CD4-positive, alpha-beta T cell treated with Interleukin-10 for 1 hour (primary cell): Measurements from ENCODE around the gene COL5A2.

Experiments used
- DNase-seq: peaks from one replicate; pipeline ENCODE4 v3.0.0-alpha.2; 2020

Gene COL5A2

DNA sequence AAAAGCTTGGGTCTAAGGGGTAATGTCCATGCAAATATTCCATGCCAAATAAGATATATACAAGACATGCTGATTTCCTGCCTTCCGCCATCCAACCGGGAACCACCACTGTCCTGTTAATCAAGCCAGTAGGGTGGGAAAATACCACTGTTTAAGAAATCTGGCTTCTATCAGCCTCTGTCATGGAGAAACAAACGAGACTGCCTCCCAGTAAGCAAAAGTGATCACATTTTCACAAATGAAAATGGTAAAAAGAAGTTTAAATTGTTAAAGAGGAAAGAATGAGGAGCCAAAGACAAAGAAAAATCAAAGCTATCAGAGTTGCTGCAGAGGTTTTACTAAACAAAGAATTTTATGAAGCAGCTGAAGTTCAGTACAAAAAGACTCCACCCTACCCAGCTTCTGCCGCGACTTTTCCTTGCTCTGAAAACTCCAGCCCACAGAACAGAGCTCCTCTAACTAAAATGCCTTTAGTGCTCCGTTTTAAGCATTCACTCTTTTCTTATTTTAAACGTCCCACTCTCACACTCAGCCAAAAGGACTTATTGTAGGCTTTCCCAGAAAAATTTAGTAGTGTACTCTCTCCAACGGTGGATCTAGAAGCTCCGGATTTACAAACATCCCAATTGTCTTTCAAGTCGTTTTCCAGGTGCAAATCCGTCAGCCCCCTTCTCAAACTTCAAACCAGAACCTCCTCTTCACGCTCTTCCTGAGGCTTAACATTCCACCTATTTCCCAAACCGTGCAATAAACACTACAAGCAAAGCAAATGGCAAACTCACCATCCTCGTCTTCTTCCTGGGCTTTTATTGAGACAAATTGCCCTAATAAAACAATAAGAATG is 613 bp downstream of the COL5A2 start:
- no peak for DNase-seq

- no peak for DNase-seq
Observed at GRCh38 chr2:189178054-189178453, 1.5 kb downstream of the COL5A2 start.

GRCh38 chr2:189177251-189177840 is 2.2 kb downstream of the COL5A2 start:
- DNase-seq, result no peak

DNA sequence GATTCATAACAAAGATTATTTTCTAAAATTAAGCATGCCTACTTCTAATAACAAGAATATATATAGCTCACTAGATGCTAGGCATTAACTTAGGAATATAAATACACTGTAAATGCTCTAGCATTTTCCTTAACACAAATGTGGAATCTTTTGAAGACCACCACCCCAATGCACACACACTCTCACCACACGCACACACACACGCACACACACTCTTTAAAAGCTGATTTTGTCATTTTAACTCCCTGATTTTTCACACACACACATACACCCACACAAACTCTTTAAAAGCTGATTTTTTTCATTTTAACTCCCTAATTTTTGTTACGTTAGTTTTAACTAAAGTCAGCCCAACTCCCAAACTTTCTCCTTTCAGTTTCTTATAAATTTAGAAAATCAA is 3.0 kb downstream of the COL5A2 start:
- DNase-seq, result no peak

- no peak for DNase-seq
Observed at GRCh38 chr2:189175869-189176433, 3.6 kb downstream of the COL5A2 start.

DNA sequence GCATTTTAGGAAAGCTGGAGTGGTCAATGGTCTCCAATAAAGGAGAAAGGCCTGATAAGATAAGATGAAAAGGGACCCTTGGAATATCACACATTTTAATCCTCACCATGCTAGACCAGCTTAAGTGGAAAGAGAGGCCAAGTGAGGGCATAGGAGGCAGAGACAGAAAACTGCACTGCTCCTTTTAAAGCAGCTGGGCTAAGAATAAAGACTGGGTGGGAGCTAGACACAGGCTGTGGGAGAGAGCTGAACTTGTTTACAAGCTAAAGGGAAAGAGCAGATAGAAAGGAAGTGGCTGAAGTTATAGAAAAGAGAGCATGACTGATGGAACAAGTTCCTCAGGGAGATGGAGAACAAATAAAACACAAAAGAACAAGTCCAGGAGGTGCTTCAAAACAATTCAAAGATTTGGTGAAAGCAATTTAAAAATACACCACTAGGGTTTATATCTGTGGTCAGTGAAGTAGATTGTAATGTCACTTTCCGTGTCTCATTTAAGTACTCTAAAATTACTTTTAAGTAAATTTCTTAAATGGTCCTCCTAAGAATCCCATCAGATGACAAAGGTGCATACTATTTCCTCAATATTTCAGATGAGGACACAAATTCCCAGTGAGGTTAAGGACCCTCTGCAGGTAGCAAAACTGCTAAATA is 7.5 kb downstream of the COL5A2 start:
- DNase-seq, result no peak

DNA sequence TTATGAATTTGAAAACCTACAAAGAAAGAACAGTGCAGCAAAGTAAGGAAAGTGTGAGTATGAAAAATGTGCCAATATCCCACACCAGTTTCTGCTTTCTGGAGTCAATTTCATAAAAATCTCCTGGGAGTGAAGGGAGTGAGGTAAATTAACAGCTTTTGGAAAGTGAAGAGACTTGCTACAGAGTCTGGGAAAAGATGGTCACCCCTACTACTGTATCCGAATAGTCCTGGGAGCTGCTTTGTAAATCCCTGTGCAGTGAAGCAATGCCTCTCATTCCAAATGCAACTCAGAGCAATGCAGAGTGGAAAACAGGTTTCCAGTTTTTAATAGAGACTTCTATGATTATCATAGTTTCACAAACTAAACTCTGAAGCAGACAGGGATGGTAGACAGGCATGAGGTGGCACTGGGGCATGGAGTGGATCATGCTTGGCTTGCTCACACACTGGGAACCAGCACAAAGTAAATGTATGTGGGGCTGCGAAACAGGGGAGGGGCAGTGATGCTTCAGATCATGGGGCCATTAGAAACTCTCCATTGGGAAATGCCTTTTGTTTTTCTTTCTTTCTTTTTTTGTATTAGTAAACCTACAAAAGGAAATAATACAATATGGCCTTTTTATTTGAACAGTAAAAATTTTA is 10.6 kb downstream of the COL5A2 start:
- DNase-seq, result no peak

DNA sequence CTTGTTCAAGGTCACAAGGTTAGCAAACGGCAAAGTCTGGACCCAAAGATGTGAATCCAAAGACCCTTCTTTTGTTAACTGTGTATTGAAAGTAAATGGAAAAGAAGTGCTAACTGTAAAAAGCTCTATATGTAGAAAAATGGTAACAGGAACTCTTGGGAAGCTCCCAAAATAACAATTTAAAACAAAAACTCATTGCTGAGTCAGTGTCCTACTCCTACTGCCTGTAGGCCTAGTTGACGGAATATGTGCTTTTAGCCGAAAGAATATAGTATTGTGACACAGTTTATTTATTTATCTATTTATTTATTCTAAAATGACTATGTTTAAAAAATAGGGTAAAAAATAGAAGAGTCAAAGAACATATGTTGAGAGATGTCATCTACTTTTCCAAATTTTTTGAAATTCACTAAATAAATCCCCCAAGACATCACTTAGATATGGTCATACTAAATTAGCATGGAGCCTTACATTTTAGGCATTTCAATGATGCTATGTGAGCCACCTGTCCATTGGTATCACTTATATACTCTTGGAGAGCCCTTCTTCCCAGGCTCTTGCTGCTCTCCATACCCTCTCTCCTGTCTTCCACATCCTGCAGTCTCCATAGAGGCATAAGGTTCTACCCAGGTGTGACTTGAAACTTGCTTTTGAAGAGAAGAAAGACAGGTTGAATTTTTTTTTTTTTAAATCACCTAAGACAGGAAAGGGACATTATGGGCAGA is 13.7 kb downstream of the COL5A2 start:
- no peak for DNase-seq

DNA sequence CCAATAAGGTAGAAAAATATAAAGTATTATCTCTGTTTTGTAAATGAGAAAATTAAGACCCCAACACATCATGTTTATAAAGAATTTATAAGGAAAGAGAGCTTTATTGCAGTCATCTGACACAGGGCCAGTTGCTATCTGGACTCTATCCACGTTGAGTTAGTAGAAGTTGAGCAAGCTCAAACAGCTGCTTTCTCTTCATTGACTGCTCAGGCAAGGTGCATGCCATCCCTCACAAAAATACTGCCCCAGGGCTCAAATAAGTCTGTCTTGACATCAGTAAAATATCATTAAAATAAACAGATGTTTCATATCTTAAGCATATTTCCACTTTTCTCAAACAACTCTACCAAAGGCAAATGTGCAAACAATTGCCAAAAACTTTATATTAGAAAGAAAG is 14.8 kb downstream of the COL5A2 start:
- no peak for DNase-seq

DNA sequence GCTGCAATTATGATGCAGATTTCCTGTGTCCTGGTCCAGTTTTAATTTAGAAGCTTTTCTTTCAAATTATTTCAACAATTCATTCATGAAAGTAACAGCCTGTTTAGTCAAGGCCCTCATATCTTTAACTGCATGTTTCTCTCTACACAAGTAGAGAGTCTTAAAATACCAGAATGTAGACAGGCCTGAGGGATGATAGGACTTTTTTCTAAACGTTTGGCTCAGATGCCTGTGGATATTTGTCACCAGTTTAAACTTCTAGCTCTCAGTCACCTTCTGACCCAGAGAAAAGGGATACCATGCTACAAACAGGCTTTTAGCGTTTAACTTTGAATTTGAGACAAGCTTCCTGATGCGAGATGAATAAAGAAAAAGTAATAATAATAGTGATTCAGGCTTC is 15.7 kb downstream of the COL5A2 start:
- no peak for DNase-seq

DNA sequence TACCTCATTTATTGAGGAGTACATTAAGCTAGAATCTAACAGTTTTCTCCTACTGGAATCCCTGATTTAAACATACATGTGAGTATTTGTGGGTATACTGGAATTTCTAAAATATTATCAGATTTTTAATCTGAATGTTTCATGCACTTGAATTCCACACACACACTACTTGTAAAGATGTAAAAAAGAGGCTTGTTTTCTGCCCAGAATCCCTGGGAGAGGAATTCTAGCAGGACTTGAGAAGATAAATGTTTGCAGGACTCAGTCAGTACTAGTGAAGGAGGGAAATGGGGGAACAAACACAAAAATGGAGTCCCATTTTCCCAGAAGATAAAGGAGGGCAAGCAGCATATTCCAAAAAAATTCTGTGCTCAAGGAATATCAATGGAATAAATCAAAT is 17.0 kb downstream of the COL5A2 start:
- DNase-seq, result no peak

DNA sequence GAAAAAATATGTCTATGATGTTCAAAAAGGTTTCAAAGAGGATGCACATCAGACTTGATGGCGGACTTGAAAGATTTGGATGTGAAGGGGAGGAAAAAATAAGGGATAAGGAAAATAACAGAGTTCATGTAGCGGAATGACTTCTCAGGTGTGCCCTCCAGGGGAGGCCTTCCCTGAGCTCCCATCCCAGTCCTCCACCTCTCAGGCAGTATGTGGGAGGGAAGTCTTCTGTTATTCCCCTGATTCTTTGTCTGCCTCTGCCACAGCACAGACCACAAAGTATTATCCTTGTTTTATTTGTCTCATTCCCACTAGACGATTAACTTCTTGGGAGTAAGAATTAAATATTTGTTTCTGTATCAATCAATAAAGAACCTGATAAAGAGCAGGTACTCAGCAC is 17.7 kb downstream of the COL5A2 start:
- no peak for DNase-seq

- no peak for DNase-seq
Observed at GRCh38 chr2:189159717-189160116, 19.8 kb downstream of the COL5A2 start.

DNA sequence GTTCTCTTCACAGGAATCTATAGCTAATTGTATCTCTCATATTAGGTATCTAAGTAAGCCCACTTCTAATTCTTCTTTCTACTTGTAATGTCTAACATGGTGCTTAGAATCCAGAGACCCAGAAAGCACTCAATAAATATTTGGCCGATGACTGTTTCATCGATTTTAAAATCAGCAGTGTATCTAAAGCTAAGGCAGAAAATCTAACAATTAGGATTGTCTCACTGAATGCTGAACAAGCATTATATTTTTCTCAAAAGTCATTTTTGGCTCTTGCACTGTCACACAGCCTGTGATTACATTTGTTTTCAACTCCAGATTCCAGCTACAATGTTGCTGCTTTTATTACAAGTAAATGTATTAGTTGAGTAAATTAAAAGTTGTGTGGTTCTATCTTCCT is 20.3 kb downstream of the COL5A2 start:
- DNase-seq, result no peak

- no peak for DNase-seq
Observed at GRCh38 chr2:189157939-189158338, 21.6 kb downstream of the COL5A2 start.

GRCh38 chr2:189157456-189157855 is 22.1 kb downstream of the COL5A2 start:
- no peak for DNase-seq

- DNase-seq, result no peak
Observed at GRCh38 chr2:189155795-189156194, 23.8 kb downstream of the COL5A2 start.

DNA sequence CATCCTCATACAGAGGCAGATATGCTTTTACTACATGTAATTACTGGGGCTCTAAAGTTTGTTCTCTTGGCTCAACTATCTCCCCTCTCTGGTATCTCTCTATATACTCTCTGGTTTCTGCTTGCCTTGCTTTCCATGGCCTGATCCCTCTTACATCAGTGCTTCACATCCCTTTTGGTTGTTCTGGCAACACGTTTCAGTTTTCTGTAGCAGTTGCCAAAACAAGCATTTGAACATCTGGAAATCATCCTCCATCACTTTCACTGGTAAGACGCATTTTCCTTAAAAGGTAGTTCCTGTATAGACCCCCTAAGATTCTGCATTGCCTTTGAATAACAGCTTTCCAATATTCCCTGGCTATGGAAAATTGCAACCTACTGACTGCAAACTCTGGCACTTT is 25.9 kb downstream of the COL5A2 start:
- DNase-seq, result no peak

GRCh38 chr2:189152483-189152882 is 27.1 kb downstream of the COL5A2 start:
- DNase-seq, result no peak

GRCh38 chr2:189151906-189152305 is 27.7 kb downstream of the COL5A2 start:
- no peak for DNase-seq

GRCh38 chr2:189150033-189150432 is 29.5 kb downstream of the COL5A2 start:
- DNase-seq, result no peak

GRCh38 chr2:189147989-189148388 is 31.6 kb downstream of the COL5A2 start:
- no peak for DNase-seq

- no peak for DNase-seq
Observed at GRCh38 chr2:189147361-189147760, 32.2 kb downstream of the COL5A2 start.
